HFFc6 (cell line): ENCODE results near the gene FBRSL1. TPM values are rescaled to one million over a fixed set of nuclear protein-coding genes. Genes with fewer than 3 reads are reported as not detected.

Experiments used
- DNase-seq: peaks from one replicate; pipeline ENCODE4 v3.0.0-alpha.2; 2018
- H3K27ac Mint-ChIP-seq: 2 replicates; pipeline ENCODE4 v1.8.0; 2020; ENCODE audit warnings: mild to moderate bottlenecking, mixed read lengths
- H3K27me3 Mint-ChIP-seq: 2 replicates; pipeline ENCODE4 v1.8.0; 2021; ENCODE audit warnings: mild to moderate bottlenecking, moderate library complexity, mixed read lengths; ENCODE audit not compliant: insufficient read depth
- H3K36me3 Mint-ChIP-seq: 2 replicates; pipeline ENCODE4 v1.8.0; 2021; ENCODE audit warnings: low read depth, mixed read lengths
- H3K4me1 Mint-ChIP-seq: 2 replicates; pipeline ENCODE4 v1.8.0; 2020; ENCODE audit warnings: low read depth, mixed read lengths
- H3K4me3 Mint-ChIP-seq: 2 replicates; pipeline ENCODE4 v1.8.0; 2020; ENCODE audit warnings: mild to moderate bottlenecking, moderate library complexity, mixed read lengths
- H3K9me3 Mint-ChIP-seq: 2 replicates; pipeline ENCODE4 v1.8.0; 2020; ENCODE audit warnings: mild to moderate bottlenecking, mixed read lengths
- total RNA-seq, 6 experiments: library from RNA; stranded (reverse); fragmentation: NEBNext Ultra II Directional; extraction: Animal tissue kit (Norgen Biotek cat#: 25700); gene quantifications; 2 replicates in 1 of 6; 3 replicates in 5 of 6; pipeline ENCODE4 v1.2.3, GENCODE V29; 2021
- TF ChIP-seq, protein P1 (sequence below): fragments of 200-600 bp; sonication (generic); IDR thresholded peaks from 2 replicates; pipeline ENCODE4 v1.5.0; 2021; ENCODE audit warnings: antibody characterized with exemption, mild to moderate bottlenecking

The FBRSL1 gene
- total RNA-seq, 6 experiments from 2014 or later, result 25.1 to 34.0 (median 30.1) TPM

DNA sequence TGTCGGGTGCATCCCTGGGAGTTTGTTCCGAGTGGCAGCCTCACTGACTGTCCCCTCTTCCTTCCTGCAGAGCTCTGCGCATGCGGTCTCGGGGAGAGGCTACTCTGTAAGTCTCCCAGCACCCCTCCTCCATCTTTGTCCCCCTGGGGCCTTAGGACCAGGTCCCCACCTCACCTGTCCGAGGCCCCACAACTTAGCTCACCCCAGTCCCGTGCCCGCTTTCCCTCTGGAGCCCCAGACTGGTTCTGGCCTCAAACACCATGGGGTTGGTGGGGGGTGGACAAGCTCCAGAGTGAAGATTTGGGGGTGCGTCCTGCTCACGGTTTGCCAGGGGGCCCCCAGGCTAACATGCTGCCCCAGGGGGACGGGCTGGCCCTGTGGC lies 37.9 kb downstream of the FBRSL1 start:
- Mint-ChIP-seq H3K27ac (no peak overlapping the region), H3K9me3 (no peaks in the 10 kb centered on the region), H3K36me3 (no peaks in the 10 kb centered on the region), H3K4me3 (no peak overlapping the region), H3K27me3 (no peaks in the 10 kb centered on the region), H3K4me1 (no peaks in the 10 kb centered on the region)
- DNase-seq, result no peak
- TF ChIP-seq, protein P1, sequence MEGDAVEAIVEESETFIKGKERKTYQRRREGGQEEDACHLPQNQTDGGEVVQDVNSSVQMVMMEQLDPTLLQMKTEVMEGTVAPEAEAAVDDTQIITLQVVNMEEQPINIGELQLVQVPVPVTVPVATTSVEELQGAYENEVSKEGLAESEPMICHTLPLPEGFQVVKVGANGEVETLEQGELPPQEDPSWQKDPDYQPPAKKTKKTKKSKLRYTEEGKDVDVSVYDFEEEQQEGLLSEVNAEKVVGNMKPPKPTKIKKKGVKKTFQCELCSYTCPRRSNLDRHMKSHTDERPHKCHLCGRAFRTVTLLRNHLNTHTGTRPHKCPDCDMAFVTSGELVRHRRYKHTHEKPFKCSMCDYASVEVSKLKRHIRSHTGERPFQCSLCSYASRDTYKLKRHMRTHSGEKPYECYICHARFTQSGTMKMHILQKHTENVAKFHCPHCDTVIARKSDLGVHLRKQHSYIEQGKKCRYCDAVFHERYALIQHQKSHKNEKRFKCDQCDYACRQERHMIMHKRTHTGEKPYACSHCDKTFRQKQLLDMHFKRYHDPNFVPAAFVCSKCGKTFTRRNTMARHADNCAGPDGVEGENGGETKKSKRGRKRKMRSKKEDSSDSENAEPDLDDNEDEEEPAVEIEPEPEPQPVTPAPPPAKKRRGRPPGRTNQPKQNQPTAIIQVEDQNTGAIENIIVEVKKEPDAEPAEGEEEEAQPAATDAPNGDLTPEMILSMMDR, result no peak

- H3K36me3 Mint-ChIP-seq, result peaks cover 3% of the 10 kb centered on the region; the same call in 1 of the 2 replicates
- TF ChIP-seq, protein P1, result no peak
- H3K4me1 Mint-ChIP-seq, result no peaks in the 10 kb centered on the region
- no peak overlapping the region for H3K4me3 Mint-ChIP-seq
- 0 out of 2 replicates have a peak, but pooled peaks cover under 1% of the 10 kb centered on the region for H3K27me3 Mint-ChIP-seq
- DNase-seq, result no peak
- H3K9me3 Mint-ChIP-seq, result no peaks in the 10 kb centered on the region
- H3K27ac Mint-ChIP-seq, result no peak overlapping the region
These were observed 38.7 kb downstream of the FBRSL1 start for GRCh38 chr12:132528564-132529106.

DNA sequence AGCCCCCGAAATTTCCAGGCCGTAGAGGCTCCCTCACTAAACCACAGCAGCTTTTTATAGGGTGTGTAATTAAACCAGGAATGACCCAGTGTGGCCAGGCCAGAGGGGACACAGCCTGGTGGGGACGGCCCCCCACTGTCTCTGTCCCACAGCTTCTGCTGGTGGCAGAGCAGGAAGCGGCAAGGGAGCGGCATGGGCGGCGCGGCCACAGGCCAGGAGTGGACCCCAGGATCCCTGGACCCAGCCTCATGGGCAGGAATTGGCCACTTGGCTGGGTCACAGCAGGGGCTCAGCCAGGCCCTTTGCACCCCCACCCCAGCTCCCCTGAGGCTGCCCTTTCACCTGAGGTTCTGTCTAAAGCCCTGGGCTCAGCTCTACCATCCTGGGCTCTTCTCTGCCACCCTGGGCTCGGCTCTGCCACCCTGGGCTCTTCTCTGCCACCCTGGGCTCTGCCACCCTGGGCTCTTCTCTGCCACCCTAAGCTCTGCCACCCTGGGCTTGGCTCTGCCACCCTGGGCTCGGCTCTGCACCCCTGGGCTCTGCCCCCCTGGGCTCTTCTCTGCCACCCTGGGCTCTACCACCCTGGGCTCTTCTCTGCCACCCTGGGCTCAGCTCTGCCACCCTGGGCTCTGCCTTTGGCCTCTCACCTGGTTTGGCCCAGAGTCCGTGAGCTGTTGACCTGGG lies 39.3 kb downstream of the FBRSL1 start:
- no peaks in the 10 kb centered on the region for H3K9me3 Mint-ChIP-seq
- no peaks in the 10 kb centered on the region for H3K4me1 Mint-ChIP-seq
- DNase-seq, result no peak
- TF ChIP-seq, protein P1, result no peak
- H3K4me3 Mint-ChIP-seq, result no peak overlapping the region
- peaks cover 2% of the 10 kb centered on the region; the same call in 1 of the 2 replicates for H3K27me3 Mint-ChIP-seq
- peaks cover 4% of the 10 kb centered on the region; the same call in 1 of the 2 replicates for H3K36me3 Mint-ChIP-seq
- H3K27ac Mint-ChIP-seq, result no peak overlapping the region

DNA sequence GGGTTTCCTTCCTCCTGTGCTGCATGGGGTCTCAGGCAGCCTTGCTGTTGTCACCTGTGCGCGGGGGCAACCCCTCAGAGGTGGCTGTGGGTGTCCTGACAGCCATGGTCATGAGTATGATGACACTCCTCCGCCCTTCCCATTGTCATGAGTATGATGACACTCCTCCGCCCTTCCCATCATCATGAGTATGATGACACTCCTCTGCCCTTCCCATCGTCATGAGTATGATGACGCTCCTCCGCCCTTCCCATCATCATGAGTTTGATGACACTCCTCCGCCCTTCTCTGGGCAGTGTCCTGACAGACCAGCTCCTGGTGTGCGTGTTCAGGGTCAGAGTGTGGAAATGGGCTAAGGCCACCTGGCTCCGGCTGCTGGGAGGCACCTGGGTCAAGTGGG lies 40.0 kb downstream of the FBRSL1 start:
- TF ChIP-seq, protein P1, result no peak
- no peak overlapping the region for H3K27ac Mint-ChIP-seq
- DNase-seq, result no peak
- no peak overlapping the region for H3K4me3 Mint-ChIP-seq
- peaks cover 2% of the 10 kb centered on the region; the same call in 1 of the 2 replicates for H3K27me3 Mint-ChIP-seq
- H3K9me3 Mint-ChIP-seq, result no peaks in the 10 kb centered on the region
- H3K4me1 Mint-ChIP-seq, result no peaks in the 10 kb centered on the region
- peaks cover 4% of the 10 kb centered on the region for H3K36me3 Mint-ChIP-seq

- no peak for DNase-seq
- peaks cover 5% of the 10 kb centered on the region for H3K9me3 Mint-ChIP-seq
- H3K27me3 Mint-ChIP-seq, result peaks cover 2% of the 10 kb centered on the region; the same call in 1 of the 2 replicates
- TF ChIP-seq, protein P1, result no peak
- peaks cover 9% of the 10 kb centered on the region for H3K36me3 Mint-ChIP-seq
- no peak overlapping the region for H3K27ac Mint-ChIP-seq
- H3K4me1 Mint-ChIP-seq, result no peaks in the 10 kb centered on the region
- no peak overlapping the region for H3K4me3 Mint-ChIP-seq
These were observed 40.5 kb downstream of the FBRSL1 start for GRCh38 chr12:132530447-132530846.
